ENCODE data around the gene CELA3B.
"Not testable (repeated sequence)": the region's sequence is repeated elsewhere in the genome, so short reads cannot be mapped to it uniquely, and the experiment has no call there.

Gene CELA3B

GRCh38 chr1:21944733-21945073 is 32.1 kb upstream of the CELA3B start:
- no peak for DNase-seq

DNA sequence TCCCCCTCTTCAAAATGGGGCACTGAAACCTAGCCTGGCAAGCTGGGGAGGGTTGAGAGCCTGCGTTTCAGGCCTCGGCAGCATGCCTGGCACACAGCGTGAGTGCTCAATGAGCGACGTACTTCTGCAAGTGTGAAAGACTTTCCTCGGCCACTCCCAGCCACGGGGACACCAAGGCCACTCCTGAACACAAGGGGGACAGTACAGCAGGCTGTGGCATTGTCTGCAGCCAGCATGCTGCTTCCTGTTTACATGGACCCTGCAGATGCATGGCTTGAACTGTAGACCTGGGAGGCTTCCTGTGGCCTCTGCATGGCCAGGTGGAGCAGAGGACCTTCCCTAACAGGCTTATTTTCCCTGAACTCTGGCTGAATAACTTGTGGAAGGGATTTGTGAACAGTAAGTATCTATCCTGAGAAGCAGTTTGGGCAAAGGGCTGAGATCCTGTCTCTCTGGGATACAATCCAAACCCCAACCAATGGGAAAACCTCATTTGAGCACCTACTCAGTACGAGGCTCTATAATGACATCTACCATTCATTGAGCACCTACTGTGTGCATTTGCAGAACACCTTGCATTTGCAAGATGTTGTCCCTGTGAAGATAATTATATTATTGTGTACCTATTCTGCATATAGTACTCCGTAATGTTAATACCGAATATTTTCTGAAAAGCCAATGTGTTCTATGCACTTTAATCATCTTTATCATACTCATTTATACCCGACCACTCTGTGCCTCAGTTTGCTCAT is 29.8 kb upstream of the CELA3B start:
- DNase-seq = no peak

- no peak for DNase-seq
Measured at GRCh38 chr1:21950734-21951133, 26.1 kb upstream of the CELA3B start.

- no peak for DNase-seq
Measured at GRCh38 chr1:21951226-21951870, 25.5 kb upstream of the CELA3B start.

- no peak for DNase-seq
Measured at GRCh38 chr1:21952786-21953520, 23.9 kb upstream of the CELA3B start.

GRCh38 chr1:21955058-21955457 is 21.8 kb upstream of the CELA3B start:
- no peak for DNase-seq

GRCh38 chr1:21955501-21956281 is 21.1 kb upstream of the CELA3B start:
- no peak for DNase-seq

DNA sequence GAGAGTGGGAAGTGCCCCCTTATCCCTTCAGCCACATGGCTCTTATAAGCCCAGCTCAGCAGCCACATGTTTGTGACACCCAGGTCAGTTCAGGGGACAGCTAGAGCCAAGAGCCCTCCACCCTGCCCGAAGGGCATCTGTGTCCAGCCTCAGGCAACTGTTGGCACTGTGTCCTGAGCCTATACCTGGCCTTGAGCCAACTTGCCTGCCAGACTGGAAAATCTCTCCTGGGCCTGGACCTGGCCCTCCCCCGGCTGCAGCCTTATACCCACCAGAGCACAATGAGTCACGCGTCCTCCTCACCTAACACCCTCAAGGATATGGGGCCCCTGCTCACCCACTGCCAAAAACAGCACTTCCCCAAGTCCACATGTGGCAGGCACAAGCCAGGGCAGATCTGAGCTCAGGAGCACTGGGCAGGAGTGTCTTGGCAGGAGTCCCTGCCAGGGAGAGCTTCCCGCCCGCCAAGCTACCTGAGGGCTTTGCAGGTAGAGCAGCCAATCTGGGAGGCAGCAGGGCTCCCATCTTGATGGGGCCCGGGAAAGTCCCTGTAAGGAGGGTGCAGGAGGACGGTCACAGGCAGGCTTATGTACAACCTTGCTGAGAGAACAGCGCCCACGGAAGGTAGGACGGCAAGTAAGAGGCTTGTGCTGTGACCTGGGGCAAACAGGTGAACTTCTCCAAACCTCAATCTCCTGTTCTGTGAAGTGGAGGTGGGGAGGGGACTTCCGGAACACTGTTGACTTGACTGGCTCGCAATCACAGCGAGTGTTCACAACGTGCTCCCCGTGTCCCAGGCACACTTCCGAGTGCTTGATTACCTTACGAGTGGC is 19.9 kb upstream of the CELA3B start:
- DNase-seq = peak; percentile 73

GRCh38 chr1:21961337-21961736 is 15.5 kb upstream of the CELA3B start:
- no peak for DNase-seq

- no peak for DNase-seq
Measured at GRCh38 chr1:21961799-21962198, 15.0 kb upstream of the CELA3B start.

DNA sequence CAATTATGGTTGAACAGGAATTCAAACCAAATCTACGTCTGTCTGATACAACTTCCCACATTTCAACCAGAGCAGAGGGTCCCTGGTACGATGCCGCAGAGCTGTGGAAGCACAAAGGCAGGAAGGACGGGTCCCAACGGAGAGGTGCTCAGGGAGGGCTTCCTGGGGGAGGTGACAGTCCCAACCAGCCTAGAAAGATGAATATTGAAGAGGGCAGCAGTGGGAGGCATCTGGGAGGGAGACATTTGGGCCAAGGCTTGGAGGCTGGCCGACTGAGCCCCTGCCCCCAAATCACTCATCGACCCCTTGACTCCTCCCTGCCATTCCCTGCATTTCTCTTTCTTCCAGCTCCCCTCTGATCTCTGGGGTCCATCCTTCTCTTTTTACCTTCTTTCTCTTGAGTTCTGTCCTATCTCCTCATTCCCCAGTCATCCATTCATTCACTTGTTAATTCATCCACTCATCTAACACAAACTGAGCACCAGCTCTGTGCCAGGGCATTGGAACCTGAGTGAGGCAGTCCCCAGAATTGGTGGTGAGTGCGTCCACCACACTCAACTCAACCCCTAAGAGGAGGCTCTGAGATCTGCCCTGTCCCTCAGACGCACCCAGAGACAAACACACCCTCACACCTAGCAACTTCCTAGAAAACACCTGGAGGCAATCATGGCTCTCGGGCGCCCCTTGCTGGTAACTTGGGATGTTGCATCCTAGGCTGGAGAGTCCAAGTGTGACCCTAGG is 13.2 kb upstream of the CELA3B start:
- peak; percentile 37 for DNase-seq

GRCh38 chr1:21966247-21967000 is 10.4 kb upstream of the CELA3B start:
- no peak for DNase-seq

- DNase-seq = not testable (repeated sequence)
Measured at GRCh38 chr1:21967216-21967615, 9.6 kb upstream of the CELA3B start.

DNA sequence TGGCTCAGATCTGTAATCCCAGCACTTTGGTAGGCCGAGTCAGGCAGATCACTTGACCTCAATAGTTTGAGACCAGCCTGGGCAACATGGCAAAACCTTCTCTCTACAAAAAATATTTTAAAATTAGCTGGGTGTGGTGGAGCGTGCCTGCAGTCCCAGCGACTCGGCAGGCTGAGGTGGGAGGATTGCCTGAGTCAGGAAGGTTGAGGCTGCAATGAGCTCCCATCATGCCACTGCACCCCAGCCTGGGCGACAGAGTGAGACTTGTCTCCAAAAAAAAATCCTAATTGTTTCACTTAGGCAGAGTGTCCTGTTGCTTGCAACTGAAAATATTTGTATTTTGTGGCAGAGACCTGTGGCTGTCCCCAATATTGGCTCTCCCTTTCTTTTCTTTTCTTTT is 7.8 kb upstream of the CELA3B start:
- not testable (repeated sequence) for DNase-seq

DNA sequence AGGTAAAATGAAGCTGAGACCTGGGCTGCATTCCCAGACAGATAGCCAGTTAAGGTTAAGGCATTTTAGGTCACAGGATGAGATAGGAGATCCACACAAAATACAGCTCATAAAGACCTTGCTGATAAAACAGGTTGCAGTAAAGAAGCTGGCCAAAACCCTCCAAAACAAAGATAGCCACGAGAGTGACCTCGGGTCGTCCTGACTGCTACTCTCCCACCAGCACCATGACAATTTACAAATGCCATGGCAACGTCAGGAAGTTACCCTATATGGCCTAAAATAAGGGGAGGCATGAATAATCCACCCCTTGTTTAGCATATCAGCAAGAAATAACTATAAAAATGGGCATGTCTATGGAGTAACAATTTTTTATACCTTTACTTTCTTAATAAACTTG is 6.3 kb upstream of the CELA3B start:
- not testable (repeated sequence) for DNase-seq

DNA sequence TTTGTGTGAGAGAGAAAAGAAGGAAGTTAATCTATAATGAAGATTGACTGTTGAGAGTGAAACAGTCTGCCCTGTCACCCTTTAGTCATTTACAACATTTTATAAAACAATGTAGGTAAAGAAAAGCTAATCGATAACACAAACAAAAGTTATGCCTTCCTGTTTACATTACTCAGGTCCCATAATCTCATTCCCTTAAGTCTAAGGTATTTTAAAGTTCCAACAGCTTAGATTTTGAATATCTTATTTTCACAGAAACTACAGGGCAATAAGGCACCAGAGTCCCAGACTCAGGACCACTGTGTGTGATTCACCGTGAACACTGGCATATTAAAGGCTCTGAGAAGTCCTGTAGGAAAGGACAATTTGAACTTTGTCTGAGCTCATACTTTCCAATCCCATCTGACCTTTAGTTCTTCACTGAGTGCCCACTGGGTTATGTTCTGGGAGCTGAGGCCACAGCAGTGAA is 3.8 kb upstream of the CELA3B start:
- not testable (repeated sequence) for DNase-seq

DNA sequence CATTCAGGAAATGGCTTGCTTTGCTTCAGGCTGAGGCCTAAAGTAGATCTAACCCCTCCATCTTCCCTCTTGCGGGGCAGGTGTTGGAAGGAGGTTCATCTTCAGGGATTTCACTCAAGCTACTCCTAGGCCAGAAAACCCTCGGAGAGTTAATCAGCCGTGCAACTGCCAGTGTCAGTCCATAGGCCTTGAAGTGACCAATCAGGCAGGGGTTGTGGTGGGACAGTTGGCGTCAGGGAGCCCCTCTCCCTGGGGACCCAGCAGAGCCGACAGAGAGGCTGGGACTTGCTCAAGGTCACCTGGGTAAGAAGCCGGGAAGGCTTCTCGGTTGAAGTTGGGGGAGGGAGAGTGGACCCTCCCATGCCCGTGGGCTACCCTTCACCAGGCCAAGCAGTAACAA is 2.9 kb upstream of the CELA3B start:
- DNase-seq = not testable (repeated sequence)

DNA sequence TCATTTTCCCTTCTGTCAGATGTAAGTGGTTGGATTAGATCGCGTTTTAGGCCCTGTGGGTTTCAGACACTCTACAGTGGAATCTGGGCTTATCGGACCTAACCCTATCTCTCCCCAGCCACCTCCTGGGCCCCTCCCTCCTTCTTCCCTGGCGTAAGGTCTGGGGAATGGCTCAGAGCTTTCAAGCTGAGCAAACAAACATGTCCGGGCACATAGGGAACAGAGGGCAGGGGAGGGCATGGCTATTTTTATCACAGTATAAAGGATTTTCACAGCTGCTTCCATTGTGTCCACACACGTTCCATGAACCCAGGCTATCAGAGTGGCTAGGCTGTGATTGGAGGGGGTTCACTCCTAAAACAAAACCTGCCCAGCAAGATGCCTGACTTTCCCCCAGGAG is 2.1 kb upstream of the CELA3B start:
- DNase-seq = peak; percentile 66

DNA sequence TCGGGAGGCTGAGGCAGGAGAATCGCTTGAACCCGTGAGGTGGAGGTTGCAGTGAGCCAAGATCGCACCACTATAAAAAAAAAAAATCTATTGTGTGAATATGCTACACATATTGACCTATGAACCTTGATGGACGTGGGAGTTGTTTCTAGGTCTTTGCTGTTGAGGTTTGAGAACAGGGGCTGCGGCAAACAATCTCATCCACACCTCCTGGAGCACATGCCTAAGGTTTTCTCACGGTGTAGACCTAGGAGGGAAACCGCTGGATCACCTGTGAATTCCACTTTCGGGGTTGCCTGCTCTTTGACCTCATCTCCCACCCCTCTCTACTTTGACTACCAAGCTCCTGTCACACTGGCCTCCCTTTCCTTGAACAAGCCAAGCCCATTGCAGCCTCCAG is 1.5 kb upstream of the CELA3B start:
- DNase-seq = not testable (repeated sequence)

DNA sequence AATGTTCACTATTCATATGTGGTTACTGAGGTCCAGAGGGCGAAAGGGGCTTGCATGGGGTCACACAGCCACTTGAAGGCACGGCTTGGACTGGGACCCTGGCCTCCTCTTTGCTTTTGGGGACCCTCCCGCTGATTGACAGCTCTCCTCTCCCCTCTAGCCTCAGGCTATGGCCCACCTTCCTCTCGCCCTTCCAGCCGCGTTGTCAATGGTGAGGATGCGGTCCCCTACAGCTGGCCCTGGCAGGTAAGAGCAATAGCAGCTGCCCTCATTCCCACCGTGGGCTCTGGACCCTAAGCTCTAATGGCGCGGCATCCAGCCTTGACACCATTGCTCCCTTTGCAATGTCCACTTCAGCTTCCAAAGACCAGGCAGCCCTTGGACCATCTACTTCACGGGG is 1.4 kb downstream of the CELA3B start:
- DNase-seq = not testable (repeated sequence)

Measured in DMS153 (cell line).